HL-60/S4 treated with retinoic acid at 250 ng/mL for 4 days and 3 days (cell line): Measurements from ENCODE around the gene C2CD2L.
"Not testable (repeated sequence)": the region's sequence is repeated elsewhere in the genome, so short reads cannot be mapped to it uniquely, and the experiment has no call there.

Source experiments
- in situ Hi-C: fragments of 300-500 bp; cut with MboI; formaldehyde crosslinking; loops from 2 replicates; pipeline ENCODE4 v1.7.0; 2022; ENCODE audit warnings: low sequenced_read_pairs

Gene C2CD2L

DNA sequence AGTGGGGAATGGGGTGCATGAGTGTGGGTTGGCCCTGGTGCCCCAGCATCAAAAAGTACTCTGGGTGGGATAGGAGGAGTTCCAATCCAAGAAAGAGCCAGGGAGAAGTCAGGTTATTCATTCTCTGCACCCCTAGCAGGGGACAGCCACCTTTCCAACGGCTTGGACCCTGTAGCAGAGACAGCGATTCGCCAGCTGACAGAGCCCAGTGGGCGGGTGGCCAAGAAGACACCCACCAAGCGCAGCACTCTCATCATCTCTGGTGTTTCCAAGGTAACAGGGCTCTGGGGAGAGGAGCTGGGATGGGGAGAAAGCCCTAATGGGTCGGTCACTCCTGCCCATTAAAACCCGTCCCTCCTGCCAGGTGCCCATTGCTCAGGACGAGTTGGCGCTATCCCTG lies 6.6 kb downstream of the C2CD2L start:
- in situ Hi-C loops, result no loop called here

DNA sequence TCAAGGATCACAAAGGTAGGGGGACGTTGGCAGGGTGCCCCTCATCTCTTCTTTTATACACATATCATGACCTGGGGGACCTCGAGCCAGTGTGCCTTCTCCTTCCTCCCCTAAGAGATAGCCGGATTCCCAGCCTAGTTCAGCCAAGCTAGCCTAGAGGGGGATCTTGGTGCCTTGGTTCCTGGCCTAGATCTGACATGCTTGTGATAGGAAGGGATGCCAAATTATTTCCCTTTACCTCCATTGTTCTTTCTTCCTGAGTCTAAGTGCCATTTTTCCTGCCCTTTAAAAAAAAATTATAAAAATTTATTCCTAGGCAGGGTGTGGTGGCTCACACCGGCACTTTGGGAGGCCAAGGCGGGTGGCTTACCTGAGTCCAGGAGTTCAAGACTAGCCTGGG lies 7.2 kb downstream of the C2CD2L start:
- in situ Hi-C loops, result no loop called here

DNA sequence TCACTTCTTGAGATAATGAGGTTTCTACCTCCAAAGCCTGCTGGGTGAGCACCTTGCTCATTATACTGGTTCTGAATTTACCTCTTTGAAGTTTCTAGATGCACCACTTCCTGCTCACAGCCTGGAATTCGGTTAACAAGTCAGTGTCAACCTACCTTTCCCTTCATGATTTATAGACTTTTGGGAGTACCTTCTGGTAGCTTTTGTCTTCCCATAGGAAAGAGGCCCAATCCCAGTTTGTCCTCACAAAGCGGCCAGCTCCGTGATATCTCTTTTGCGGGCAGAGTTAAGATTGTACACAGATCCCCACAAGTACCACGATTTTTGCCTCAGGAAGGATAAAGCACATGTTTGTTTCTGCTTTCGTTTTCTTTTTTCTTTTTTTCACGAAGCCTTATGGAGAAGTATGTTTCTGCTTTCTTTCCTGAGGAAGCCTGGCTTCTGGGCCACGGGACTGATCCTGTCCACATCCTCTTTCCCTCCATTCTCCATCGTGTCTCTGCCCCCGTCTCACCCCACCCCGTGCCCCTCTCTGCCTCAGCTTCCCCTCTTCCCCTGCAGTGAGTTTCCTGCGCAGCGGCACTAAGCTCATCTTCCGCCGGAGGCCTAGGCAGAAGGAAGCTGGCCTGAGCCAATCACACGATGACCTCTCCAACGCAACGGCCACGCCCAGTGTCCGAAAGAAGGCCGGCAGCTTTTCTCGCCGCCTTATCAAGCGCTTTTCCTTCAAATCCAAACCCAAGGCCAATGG lies 8.5 kb downstream of the C2CD2L start:
- in situ Hi-C loops, result no loop called here

DNA sequence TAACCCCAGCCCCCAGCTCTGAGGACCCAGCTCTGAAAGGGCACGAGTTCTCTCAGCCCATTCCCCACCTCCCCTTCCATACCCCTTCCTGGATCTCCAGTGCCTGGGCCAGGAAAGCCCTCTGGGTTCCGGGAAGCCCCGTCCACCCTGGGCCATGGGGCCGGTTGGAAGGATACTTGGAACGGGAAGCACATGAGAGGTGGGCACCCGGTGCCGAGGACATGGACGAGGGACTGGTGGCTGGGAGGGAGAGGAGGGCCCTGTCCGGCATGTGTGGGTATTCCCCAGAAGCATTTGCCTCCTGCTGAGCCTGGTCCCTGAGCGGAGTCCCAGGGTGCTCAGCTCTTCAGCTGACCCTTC lies 9.1 kb downstream of the C2CD2L start:
- in situ Hi-C loops, result no loop called here

DNA sequence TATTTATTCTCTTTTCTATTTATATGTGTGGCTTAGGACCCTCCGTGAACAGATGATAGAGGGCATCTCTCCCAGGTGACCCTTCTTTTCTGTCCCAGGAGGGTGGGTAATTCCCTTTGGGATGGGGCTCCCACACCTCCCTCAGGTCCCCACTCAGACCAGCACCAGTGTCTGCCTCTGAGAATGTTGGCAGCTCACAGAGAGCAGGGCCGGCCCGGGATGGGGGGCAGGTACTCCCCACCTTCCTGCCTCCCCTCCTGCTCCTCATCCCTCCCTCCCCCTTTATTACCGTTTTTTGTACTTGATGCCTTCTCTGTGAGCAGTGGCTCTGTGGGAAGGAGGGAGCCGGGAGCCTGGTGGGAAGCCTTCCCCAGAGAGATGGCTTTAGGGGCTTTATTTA lies 9.5 kb downstream of the C2CD2L start:
- in situ Hi-C loops, result no loop called here

DNA sequence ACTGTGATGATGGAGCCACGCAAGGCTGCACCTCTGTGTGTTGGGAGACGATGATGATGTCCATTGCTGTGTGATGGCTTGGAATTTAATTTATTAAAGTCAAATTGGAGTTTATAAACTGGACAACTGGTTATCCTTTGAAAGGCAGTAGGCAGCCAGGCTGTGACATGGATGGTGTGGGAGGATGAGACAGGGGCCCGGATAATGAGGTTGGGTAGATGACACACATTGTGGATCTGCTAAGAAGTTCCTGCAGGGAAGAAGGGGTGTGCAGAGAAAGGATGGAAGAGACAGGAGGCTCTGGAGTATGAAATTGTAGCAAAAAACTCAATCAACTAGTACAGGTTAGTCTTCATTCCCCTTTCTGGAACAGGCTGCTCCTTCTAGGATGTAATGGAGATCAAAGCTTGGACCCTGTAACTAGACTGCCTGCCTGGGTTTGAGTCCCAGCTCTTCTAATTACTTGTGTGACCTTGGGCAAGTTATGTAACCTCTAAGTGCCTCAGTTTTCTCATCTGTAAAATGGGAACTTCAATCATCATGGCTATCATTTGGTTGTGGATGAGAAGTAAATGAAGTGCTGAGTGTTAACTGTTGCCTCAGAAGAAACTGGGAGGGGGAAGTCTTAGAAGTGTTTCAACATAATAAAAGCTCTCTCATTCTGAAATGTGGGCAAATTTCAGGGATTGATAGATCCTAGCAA lies 10.0 kb downstream of the C2CD2L start:
- in situ Hi-C loops, result no loop called here

DNA sequence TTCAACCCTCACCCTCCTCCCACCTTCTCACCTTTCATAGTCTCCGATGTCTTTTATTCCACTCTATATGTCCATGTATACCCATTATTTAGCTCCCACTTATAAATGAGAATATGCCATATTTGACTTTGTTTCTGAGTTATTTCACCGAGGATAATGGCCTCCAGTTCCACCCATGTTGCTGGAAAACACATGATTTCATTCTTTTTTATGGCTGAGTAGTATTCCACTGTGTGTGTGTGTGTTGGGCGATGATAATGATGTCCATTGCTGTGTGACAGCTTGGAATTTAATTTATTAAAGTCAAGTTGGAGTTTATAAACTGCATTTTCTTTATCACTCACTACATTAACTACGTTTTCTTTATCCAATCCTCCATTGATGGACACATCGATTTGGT lies 11.1 kb downstream of the C2CD2L start:
- in situ Hi-C loops, result no loop called here

DNA sequence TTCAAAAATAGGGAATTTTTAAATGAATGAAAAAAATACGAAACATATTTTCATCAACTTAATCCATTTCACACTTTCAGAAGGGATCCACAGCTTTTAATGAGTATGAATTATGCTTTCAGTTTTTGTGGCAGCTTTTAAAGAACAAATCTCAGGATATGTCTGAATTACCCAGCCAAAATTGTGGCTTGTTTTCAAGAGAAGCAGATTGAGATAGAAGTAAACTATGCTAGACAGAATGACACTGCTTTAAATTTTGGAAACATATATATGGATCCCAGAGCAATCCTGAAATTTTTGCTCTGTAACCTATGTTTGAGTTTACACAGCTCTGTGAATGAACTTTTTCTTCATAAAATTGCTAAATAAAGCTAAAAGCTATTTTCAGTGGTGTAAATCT lies 11.8 kb downstream of the C2CD2L start:
- in situ Hi-C loops, result no loop called here

DNA sequence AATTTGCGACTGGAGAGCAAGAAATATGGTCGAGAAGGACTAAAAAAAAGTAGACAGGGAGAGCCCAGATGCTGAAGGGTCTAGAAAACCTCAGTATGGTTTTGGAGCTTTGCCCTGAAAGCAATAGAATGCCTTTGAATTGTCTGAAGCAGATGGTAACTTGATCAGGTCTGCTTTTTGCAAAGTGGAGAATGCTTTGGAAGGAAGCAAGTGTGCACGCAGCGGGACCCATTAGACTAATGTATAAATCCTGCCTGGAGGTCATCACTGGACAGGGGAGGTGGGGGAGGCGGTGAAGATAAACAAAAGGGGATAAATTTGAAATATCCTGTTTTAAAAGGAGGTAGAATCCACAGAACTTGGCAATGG lies 13.5 kb downstream of the C2CD2L start:
- in situ Hi-C loops, result no loop called here

DNA sequence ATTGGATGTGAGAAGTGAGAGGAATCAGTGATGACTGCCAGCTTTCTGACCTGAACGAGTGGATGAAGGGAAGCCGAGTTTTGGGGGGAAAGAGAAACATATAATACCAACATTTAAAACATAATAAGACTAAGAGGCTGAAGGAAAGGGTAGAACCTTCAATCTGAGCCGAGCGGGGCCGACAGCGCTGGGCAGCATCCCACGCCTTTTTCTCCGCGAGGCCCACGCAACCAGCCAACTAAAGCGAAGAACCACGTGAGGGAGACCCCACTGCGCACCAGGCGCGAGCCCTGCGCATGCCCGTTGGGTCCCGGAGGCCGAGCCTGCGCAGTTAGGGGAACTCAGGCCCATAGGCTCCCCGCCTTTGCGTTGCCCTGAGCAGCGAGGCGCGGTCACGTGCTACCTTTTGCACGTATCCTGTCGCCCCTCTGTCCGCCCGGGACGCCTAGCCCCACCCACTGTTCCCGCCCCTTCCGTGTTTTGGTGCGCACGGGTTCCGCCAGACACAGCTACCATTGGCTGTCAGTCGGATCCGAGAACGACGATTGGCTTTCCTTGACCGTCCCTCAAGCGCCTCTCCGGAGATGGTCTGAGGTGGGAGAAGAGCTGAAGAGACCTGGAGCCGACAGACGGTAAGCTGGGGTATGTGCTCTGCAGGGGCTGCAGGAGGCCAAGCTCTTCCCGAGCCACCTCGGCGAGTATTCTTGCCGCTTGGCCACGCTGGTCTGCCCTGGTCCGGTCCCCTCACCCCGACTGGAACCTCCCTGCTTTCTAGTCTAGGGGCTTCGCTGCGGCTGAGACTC lies 14.1 kb downstream of the C2CD2L start, which contains the start of gene HINFP:
Gene HINFP, plus strand, starts transcription at position 573 of the 803 bp plus-strand sequence. CDS start 5,365 bp downstream, outside the sequence.
- in situ Hi-C loops, result no loop called here

DNA sequence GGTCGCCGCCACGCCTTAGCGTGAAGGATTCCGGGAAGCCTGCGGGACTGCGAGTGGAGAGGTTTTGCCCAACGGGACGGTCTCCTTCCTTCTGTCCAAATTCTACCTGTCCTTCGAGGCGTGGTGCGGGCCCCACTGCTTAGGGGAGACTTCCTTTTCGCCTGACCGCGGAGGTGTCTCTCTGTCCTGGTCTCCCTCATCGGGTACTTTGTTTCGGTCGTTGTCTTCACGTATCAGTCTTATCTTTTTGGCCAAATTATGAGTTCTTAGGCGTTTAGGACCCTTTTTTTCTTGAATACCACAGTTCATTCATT lies 14.6 kb downstream of the C2CD2L start:
- in situ Hi-C loops, result no loop called here

DNA sequence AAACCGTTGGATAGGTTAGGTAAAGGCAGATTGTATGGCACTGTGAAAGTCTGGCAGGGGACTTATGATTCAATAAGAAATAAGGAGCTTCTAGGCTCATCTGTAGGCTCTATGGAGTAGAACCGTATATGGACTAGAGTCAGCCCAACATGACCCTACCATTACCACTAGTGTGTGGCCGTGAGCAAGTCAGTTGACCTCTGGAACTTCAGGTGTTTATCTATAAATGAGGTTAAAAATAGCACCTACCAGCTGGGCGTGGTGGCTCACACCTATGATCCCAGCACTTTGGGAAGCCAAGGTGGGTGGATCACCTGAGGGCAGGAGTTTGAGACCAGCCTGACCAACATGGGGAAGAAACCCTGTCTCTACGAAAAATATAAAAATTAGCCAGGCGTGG lies 18.7 kb downstream of the C2CD2L start:
- in situ Hi-C loops, result no loop called here

DNA sequence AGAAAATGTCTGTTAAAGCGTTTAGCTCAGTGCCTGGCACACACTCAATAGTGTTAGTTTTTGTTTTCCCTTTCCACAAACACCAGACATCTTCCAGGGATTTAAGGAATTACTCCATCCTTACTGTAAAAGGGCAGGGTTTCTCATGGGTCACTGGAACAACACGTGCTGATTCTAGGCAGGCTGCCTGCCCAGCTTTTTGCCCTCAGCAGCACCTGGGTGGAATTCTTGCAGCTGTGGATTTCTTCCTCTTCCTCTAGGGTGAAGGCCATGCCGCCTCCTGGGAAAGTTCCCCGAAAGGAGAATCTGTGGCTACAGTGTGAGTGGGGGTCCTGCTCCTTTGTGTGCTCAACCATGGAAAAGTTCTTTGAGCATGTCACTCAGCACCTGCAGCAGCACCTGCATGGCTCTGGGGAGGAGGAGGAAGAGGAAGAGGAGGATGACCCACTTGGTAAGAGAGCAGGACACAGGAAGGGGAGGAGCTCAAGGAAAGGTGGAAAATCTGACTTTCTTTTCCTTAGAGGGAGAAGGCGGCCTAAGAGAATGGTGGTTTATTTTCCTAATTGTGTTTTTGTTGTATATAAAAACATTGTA lies 19.6 kb downstream of the C2CD2L start:
- in situ Hi-C loops, result no loop called here

DNA sequence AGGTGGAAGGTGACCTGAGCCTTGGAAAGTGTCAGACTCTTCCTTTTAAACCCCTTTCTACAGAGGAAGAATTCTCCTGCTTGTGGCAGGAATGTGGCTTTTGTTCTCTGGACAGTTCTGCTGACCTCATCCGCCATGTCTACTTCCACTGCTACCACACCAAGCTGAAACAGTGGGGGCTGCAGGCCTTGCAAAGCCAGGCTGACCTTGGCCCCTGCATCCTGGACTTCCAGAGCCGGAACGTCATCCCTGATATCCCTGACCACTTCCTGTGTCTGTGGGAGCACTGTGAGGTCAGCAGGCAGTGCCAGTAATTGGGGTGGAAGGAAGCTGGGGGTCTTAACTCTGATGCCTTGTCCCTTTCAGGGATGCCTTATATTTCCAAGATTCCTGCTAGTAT lies 23.5 kb downstream of the C2CD2L start:
- in situ Hi-C loops, result no loop called here

DNA sequence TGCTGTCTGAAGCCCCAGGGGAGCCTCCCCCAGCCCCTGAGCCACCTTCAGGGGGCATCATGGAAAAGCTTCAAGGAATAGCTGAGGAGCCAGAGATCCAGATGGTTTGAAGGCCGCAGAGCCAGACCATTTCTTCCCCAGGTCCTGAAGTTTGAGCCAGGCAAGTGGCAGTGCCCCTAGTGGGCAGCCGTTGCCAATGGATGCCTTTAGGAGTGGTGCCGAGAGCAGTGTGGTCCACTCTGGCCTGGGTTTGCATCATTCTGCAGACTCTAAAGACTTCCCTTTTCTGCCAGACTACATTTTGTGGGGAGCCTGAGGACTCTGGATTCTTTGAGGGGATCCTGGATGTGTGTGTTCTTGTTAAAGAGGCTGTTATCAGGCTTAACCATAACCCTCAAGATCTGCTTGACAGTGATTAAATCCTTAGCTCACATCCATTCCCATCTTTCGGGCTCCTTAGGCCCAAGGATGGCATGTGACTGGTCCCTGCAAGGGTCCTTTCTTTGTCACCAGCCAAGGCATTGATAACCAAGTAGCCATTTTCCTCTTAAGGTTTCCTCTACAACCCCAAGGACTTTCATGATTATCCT lies 27.3 kb downstream of the C2CD2L start:
- in situ Hi-C loops, result no loop called here

DNA sequence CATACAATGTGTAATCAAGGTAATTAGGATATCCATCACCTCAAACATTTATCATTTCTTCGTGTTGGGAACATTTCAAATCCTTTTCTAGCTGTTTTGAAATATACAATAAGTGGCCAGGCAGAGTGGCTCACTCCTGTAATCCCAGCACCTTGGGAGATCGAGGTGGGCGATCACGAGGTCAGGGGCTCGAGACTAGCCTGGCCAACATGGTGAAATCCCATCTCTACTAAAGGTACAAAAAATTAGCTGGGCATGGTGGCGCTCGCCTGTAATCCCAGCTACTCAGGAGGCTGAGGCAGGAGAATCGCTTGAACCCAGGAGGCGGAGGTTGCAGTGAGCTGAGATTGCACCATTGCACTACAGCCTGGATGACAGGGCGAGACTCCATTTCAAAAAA lies 32.1 kb downstream of the C2CD2L start:
- in situ Hi-C loops, result not testable (repeated sequence)

DNA sequence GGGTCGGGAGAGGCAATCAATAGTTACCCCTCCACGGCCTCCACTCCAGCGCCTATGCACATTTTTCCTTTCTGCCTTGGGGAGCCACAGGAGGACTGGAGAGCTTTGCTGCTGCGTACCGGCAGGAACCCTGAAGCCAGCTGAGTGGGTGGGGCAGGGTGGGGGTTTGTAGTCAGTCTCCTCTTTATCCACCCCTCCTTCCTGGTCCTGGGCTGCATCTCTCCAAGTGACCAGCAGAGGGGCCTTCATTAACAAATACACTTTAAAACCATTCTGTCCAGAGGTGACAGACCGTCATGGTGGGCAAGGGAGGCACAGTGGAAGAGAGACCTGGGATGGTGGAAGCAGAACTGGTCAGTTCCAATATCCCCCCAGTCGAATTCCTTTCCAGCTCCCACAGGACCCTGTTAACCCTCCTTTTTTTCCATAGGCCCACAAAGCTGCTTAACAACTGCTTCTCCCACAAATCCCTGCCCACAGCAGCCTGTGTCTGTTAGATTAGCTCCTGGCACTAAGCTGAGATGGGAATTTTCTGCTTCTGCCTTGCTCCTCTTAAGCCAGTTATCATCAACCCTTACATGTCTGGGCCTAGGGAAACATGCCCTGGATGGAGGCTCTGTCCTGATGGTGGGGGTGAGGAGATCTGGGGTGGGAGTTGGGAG lies 37.8 kb downstream of the C2CD2L start:
- in situ Hi-C loops, result no loop called here

DNA sequence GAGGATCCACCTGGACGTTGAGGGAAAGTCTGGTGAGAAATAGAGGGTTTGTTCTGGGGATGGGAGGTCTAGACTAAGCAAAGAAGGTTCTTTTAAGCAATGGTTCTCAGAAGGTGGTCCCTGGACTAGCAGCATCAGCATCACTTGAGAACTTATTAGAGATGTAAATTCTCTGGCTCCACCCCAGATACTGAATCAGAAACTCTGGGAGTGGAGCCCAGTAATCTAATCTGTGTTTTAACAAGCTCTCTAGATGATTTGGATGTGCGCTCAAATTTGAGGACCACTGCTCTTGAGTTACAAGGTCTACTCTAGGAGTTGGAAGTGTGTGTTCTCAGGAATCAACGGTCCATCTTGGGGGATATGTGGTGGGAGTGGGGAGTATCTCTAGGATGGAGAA lies 38.4 kb downstream of the C2CD2L start:
- in situ Hi-C loops, result no loop called here

DNA sequence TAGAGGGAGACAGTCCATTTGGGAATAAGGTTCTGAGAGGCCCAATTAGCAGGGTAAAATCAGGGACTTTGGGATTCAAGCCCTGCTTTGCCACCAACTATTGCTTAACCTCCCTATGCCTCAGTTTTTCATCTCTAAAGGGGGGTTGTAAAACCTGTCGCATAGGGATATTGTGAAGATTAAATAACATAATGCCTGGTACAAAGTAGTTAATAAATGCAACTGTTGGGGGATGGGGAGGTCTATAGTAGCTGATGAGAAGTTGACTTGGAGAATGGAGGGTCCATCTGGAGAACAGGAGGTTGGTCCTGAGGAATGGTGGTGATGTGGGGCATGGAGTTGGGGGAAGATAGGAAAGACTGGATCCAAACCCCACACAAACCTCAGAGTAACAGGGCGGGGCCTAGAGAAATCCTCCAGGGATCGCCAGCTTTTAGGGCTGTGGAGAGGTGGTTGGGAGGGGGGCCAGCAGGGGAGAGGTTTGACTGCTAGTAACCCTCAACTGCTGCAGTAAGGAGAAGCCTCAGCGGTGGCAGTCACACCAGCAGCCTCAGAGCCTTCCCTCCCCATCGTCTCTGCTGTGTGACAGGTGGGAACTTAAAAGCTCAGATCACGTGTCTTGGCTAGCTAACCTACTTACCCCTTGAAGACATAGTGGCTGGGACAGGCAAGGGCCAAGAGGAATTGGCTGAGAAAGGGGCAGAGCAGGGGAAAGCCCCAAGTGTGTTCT lies 40.6 kb downstream of the C2CD2L start:
- in situ Hi-C loops, result no loop called here

DNA sequence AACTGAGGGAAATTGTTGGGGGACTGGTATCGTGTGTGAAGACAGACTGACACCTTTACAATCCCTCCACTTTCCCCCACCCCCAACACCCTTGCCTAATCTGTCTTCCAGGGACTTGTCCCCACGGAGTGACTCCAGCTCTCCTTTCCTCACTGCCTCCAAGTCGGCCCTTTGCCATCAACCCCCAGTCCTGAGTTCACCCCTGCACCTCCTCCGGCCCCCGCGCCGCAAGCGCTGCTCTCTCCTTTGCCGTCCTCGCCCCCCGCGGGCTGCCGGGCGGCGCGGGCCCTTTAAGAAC lies 41.5 kb downstream of the C2CD2L start:
- in situ Hi-C loops, result no loop called here
